Measurements from ENCODE around the gene WNT6. TPM values are rescaled to one million over a fixed set of nuclear protein-coding genes. Genes with fewer than 3 reads are reported as not detected.

Gene WNT6
- total and polyA plus RNA-seq, 10 of the 15 experiments (the other 5 are each of a cell fraction or from before 2014, with no cell fraction given) = 0.11 to 0.44 (median 0.22) TPM; not detected in 5

- CTCF ChIA-PET = interaction anchor here (0.7 kb wide), 1 partner anchor 8 kb away, joined by 3 read pairs; no protein-coding TSS in a partner anchor
- DNase-seq (ENCODE audit: low read depth, low spot score) (no peak), ATAC-seq (no peak), FAIRE-seq (no peak)
- H3K9me3 ChIP-seq (replicated peaks; ENCODE audit: control insufficient read depth, insufficient read depth, low read length) = no peaks in the 10 kb centered on the region; the same call in 2 of the 3 replicates
- H3K4me1 ChIP-seq (ENCODE audit: control insufficient read depth, insufficient read depth, low read length) = no peaks in the 10 kb centered on the region
- H3K27ac ChIP-seq (ENCODE audit: control insufficient read depth, insufficient read depth) = no peak overlapping the region
- 42% methylated on average over 4 of the region's 4 CpGs for WGBS (ENCODE audit: insufficient coverage, insufficient replicate concordance, low lambda C conversion rate, missing lambda C conversion rate)
- RAD21 ChIA-PET (ENCODE audit: unreplicated experiment) = no interaction called here
- no TSS peak for BruUV-seq (replicated peaks)
- TF ChIP-seq NRF1 (conservative IDR thresholded peaks at IDR 0.05; ENCODE audit: low read depth, low read length) = no peak
- no peak for TF ChIP-seq YY1 (IDR thresholded peaks at IDR 0.05; ENCODE audit: low read depth, low read length)
- no peak for TF ChIP-seq PML (IDR thresholded peaks at IDR 0.05; ENCODE audit: low read length)
- no peak for TF ChIP-seq SIX5 (IDR thresholded peaks at IDR 0.05; ENCODE audit: low read depth, low read length, severe bottlenecking)
- TF ChIP-seq HCFC1 (IDR thresholded peaks at IDR 0.05; ENCODE audit: low read length) = no peak
- TF ChIP-seq RELA (IDR thresholded peaks at IDR 0.05; ENCODE audit: borderline replicate concordance, partially characterized antibody) = no peak
- no peak for TF ChIP-seq NFYA (IDR thresholded peaks at IDR 0.05; ENCODE audit: borderline replicate concordance, low read depth, low read length)
- TF ChIP-seq, protein P1, sequence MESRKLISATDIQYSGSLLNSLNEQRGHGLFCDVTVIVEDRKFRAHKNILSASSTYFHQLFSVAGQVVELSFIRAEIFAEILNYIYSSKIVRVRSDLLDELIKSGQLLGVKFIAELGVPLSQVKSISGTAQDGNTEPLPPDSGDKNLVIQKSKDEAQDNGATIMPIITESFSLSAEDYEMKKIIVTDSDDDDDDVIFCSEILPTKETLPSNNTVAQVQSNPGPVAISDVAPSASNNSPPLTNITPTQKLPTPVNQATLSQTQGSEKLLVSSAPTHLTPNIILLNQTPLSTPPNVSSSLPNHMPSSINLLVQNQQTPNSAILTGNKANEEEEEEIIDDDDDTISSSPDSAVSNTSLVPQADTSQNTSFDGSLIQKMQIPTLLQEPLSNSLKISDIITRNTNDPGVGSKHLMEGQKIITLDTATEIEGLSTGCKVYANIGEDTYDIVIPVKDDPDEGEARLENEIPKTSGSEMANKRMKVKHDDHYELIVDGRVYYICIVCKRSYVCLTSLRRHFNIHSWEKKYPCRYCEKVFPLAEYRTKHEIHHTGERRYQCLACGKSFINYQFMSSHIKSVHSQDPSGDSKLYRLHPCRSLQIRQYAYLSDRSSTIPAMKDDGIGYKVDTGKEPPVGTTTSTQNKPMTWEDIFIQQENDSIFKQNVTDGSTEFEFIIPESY (IDR thresholded peaks at IDR 0.05) = no peak
- no peak for TF ChIP-seq E2F4 (IDR thresholded peaks at IDR 0.05; ENCODE audit: low read depth, low read length)
- no peak for TF ChIP-seq ZZZ3 (IDR thresholded peaks at IDR 0.05; ENCODE audit: control insufficient read depth, insufficient read length, low read depth)
- H3K4me3 ChIP-seq = no peak overlapping the region
- SMC1A ChIA-PET (ENCODE audit: uncharacterized antibody, unreplicated experiment) = no interaction called here
- H2AFZ ChIP-seq (ENCODE audit: control insufficient read depth, low read depth, low read length) = no peak overlapping the region
- no peak overlapping the region for H3K9ac ChIP-seq (ENCODE audit: control insufficient read depth, insufficient read depth, low read length)
- no peaks in the 10 kb centered on the region for H4K20me1 ChIP-seq (ENCODE audit: control insufficient read depth, insufficient read depth)
- no peak overlapping the region for H3K4me2 ChIP-seq (ENCODE audit: control insufficient read depth, insufficient read depth)
- no peaks in the 10 kb centered on the region for H3K79me2 ChIP-seq (ENCODE audit: control insufficient read depth, insufficient read depth, low read length)
- H3K27me3 ChIP-seq (replicated peaks in 1 of 2; ENCODE audit: control insufficient read depth in 2 of 2, insufficient read depth in 2 of 2, low read length in 1 of 2) = peaks cover 0 to 9% of the 10 kb centered on the region in 2 experiments; a peak in 3 of 4 replicates
- H3K36me3 ChIP-seq (ENCODE audit: control insufficient read depth in 2 of 2, insufficient read depth in 2 of 2, low read length in 1 of 2) = no peaks in the 10 kb centered on the region
- in situ Hi-C loops (cut with MboI) = no loop called here
- intact Hi-C loops (cut with micrococcal nuclease; ENCODE audit: unreplicated experiment) = no loop called here
- POLR2A ChIA-PET = no interaction called here
These were observed 20.2 kb upstream of the WNT6 start for GRCh38 chr2:218839430-218839829.
